ENCODE data around the gene FANCM. TPM values are rescaled to one million over a fixed set of nuclear protein-coding genes. Genes with fewer than 3 reads are reported as not detected.

The FANCM gene
- polyA plus RNA-seq, 1 donor (not counting 4 experiments of a cell fraction or from before 2014, with no cell fraction given): 6.0 TPM

GRCh38 chr14:45123271-45123670 lies 12.5 kb upstream of the FANCM start:
- no peak for FAIRE-seq
- Histone ChIP-seq H3K36me3 (ENCODE audit: control insufficient read depth in 2 of 2, extremely low read depth in 1 of 2, insufficient read depth in 2 of 2, low read length in 2 of 2) (peaks cover 10 to 17% of the 10 kb centered on the region in 2 experiments), H3K27me3 (ENCODE audit: control insufficient read depth, extremely low read depth, insufficient read depth, low read length) (no peaks in the 10 kb centered on the region), H3K79me2 (ENCODE audit: control insufficient read depth, insufficient read depth, low read length) (no peaks in the 10 kb centered on the region), H3K9me1 (ENCODE audit: control insufficient read depth, extremely low read depth, insufficient read depth, low read length) (no peaks in the 10 kb centered on the region), H4K20me1 (ENCODE audit: control insufficient read depth, extremely low read depth, insufficient read depth, low read length) (no peaks in the 10 kb centered on the region), H3K4me1 (ENCODE audit: control insufficient read depth, extremely low read depth, insufficient read depth, low read length) (no peaks in the 10 kb centered on the region), H3K4me3 (ENCODE audit: control insufficient read depth in 2 of 3, extremely low read depth in 1 of 3, insufficient read depth in 2 of 3, low read depth in 1 of 3, low read length in 3 of 3) (no peak overlapping the region), H3K9ac (ENCODE audit: control insufficient read depth, extremely low read depth, insufficient read depth, low read length) (no peak overlapping the region), H3K9me3 (ENCODE audit: control insufficient read depth, low read depth, low read length) (no peaks in the 10 kb centered on the region), H3K4me2 (ENCODE audit: control insufficient read depth, extremely low read depth, insufficient read depth, low read depth, low read length) (no peak overlapping the region), H3K27ac (ENCODE audit: control insufficient read depth, insufficient read depth, low read length) (no peak overlapping the region), H2AFZ (ENCODE audit: control insufficient read depth, low read length) (no peak overlapping the region)
- dilution Hi-C loops (cut with MboI; ENCODE audit: extremely low pct_ligation_motif_present, low sequenced_read_pairs): no loop called here
- DNase-seq (ENCODE audit: low read depth, low spot score): no peak
- TF ChIP-seq CTCF (optimal IDR thresholded peaks at IDR 0.05 in 1 of 3, IDR thresholded peaks at IDR 0.05 in 1 of 3, conservative IDR thresholded peaks at IDR 0.05 in 1 of 3; ENCODE audit: extremely low read depth in 1 of 3, insufficient read depth in 2 of 3, low read length in 3 of 3): no peak
- no peak for TF ChIP-seq EZH2 (IDR thresholded peaks at IDR 0.05; ENCODE audit: low read length)

- no peaks in the 10 kb centered on the region for H4K20me1 ChIP-seq (ENCODE audit: control insufficient read depth, extremely low read depth, insufficient read depth, low read length)
- H3K27ac ChIP-seq (ENCODE audit: control insufficient read depth, insufficient read depth, low read length): no peak overlapping the region
- H3K9me3 ChIP-seq (ENCODE audit: control insufficient read depth, low read depth, low read length): no peaks in the 10 kb centered on the region
- no peak overlapping the region for H3K9ac ChIP-seq (ENCODE audit: control insufficient read depth, extremely low read depth, insufficient read depth, low read length)
- dilution Hi-C loops (cut with MboI; ENCODE audit: extremely low pct_ligation_motif_present, low sequenced_read_pairs): no loop called here
- no peak overlapping the region for H3K4me2 ChIP-seq (ENCODE audit: control insufficient read depth, extremely low read depth, insufficient read depth, low read depth, low read length)
- H2AFZ ChIP-seq (ENCODE audit: control insufficient read depth, low read length): no peak overlapping the region
- H3K36me3 ChIP-seq (ENCODE audit: control insufficient read depth in 2 of 2, extremely low read depth in 1 of 2, insufficient read depth in 2 of 2, low read length in 2 of 2): peaks cover 0 to 16% of the 10 kb centered on the region in 2 experiments
- no peak for DNase-seq (ENCODE audit: low read depth, low spot score)
- FAIRE-seq: no peak
- H3K4me3 ChIP-seq (ENCODE audit: control insufficient read depth in 2 of 3, extremely low read depth in 1 of 3, insufficient read depth in 2 of 3, low read depth in 1 of 3, low read length in 3 of 3): no peak overlapping the region
- H3K27me3 ChIP-seq (ENCODE audit: control insufficient read depth, extremely low read depth, insufficient read depth, low read length): no peaks in the 10 kb centered on the region
- H3K4me1 ChIP-seq (ENCODE audit: control insufficient read depth, extremely low read depth, insufficient read depth, low read length): no peaks in the 10 kb centered on the region
- H3K79me2 ChIP-seq (ENCODE audit: control insufficient read depth, insufficient read depth, low read length): no peaks in the 10 kb centered on the region
- TF ChIP-seq CTCF (optimal IDR thresholded peaks at IDR 0.05 in 1 of 3, IDR thresholded peaks at IDR 0.05 in 1 of 3, conservative IDR thresholded peaks at IDR 0.05 in 1 of 3; ENCODE audit: extremely low read depth in 1 of 3, insufficient read depth in 2 of 3, low read length in 3 of 3) (no peak), EZH2 (IDR thresholded peaks at IDR 0.05; ENCODE audit: low read length) (no peak)
- no peaks in the 10 kb centered on the region for H3K9me1 ChIP-seq (ENCODE audit: control insufficient read depth, extremely low read depth, insufficient read depth, low read length)
Observed at GRCh38 chr14:45125754-45126153, 10.0 kb upstream of the FANCM start.

All from keratinocyte (primary cell).